PFSK-1 (cell line): ENCODE data around the gene SRRM1.

Experiments used
- SIN3A ChIP-seq: IDR thresholded peaks from 2 replicates; pipeline ENCODE4 v1.6.1; 2012; ENCODE audit warnings: mild to moderate bottlenecking, low read length, moderate library complexity, borderline replicate concordance; ENCODE audit not compliant: insufficient read depth
- TAF1 ChIP-seq: IDR thresholded peaks from 2 replicates; pipeline ENCODE4 v1.6.1; 2012; ENCODE audit warnings: low read length, control low read depth, borderline replicate concordance; ENCODE audit not compliant: insufficient read depth

DNA sequence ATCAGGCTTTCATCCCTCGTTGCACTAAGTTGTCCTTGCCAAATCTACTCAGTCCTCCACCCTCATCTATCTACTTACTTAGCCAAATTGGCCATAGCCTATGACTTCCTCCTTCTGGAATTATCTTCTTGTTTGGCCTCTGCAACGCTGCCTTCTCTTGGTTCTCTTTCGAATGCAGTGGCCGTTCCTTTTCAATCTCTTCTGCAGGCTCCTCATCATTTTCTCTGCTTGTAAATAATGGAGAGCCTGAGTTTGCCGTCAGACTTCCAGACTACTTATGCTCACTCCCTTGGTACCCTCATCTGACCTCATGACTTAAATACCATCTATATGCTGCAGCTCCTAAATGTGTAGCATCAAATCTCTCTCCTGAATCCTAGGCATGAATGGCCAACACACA is 22.4 kb upstream of the SRRM1 start:
- TF ChIP-seq TAF1: no peak
- TF ChIP-seq SIN3A: no peak
